NCI-H524 (cell line): ENCODE data around the gene KIRREL3.
A peak's percentile ranks its signal among the peaks of the same experiment; 100 is the strongest.

ENCODE experiments used
- DNase-seq, 2 experiments: peaks; one replicate each; lab custom pipeline; 2025; lab: John Stamatoyannopoulos, UW

The KIRREL3 gene

GRCh38 chr11:126914941-126915340 lies 85.6 kb downstream of the KIRREL3 start:
- no peak for DNase-seq

- no peak for DNase-seq
Measured at GRCh38 chr11:126914166-126914565, 86.4 kb downstream of the KIRREL3 start.

GRCh38 chr11:126904520-126904919 lies 96.0 kb downstream of the KIRREL3 start:
- DNase-seq = no peak

- DNase-seq = no peak
Measured at GRCh38 chr11:126901783-126902182, 98.8 kb downstream of the KIRREL3 start.

GRCh38 chr11:126899961-126900748 lies 100.4 kb downstream of the KIRREL3 start:
- DNase-seq = no peak

GRCh38 chr11:126898802-126899201 lies 101.8 kb downstream of the KIRREL3 start:
- DNase-seq = no peak

GRCh38 chr11:126897430-126897829 lies 103.1 kb downstream of the KIRREL3 start:
- no peak for DNase-seq

GRCh38 chr11:126896025-126896424 lies 104.5 kb downstream of the KIRREL3 start:
- no peak for DNase-seq

- no peak for DNase-seq
Measured at GRCh38 chr11:126893796-126894195, 106.8 kb downstream of the KIRREL3 start.

- DNase-seq = peak; percentile 12 to 81
Measured at GRCh38 chr11:126892756-126893155, 107.8 kb downstream of the KIRREL3 start.

- DNase-seq = no peak
Measured at GRCh38 chr11:126891556-126892217, 108.9 kb downstream of the KIRREL3 start.

- DNase-seq = no peak
Measured at GRCh38 chr11:126890561-126890960, 110.0 kb downstream of the KIRREL3 start.

GRCh38 chr11:126888115-126888712 lies 112.4 kb downstream of the KIRREL3 start:
- no peak for DNase-seq

- DNase-seq = no peak
Measured at GRCh38 chr11:126886636-126887035, 113.9 kb downstream of the KIRREL3 start.

- DNase-seq = no peak
Measured at GRCh38 chr11:126886085-126886484, 114.5 kb downstream of the KIRREL3 start.

GRCh38 chr11:126884594-126884993 lies 116.0 kb downstream of the KIRREL3 start:
- DNase-seq = no peak

GRCh38 chr11:126884192-126884591 lies 116.4 kb downstream of the KIRREL3 start:
- DNase-seq = no peak

GRCh38 chr11:126880872-126881271 lies 119.7 kb downstream of the KIRREL3 start:
- no peak for DNase-seq

GRCh38 chr11:126879516-126879915 lies 121.1 kb downstream of the KIRREL3 start:
- DNase-seq = no peak

- DNase-seq = no peak
Measured at GRCh38 chr11:126878913-126879482, 121.6 kb downstream of the KIRREL3 start.

GRCh38 chr11:126874831-126875230 lies 125.7 kb downstream of the KIRREL3 start:
- DNase-seq = no peak

GRCh38 chr11:126874276-126874675 lies 126.3 kb downstream of the KIRREL3 start:
- no peak for DNase-seq

- no peak for DNase-seq
Measured at GRCh38 chr11:126871792-126872191, 128.8 kb downstream of the KIRREL3 start.
